K562 (cell line): ENCODE data around the gene SYNPO. TPM values are rescaled to one million over a fixed set of nuclear protein-coding genes. Genes with fewer than 3 reads are reported as not detected.

Experiments used
- HNRNPL ChIP-seq: fragments of 200-400 bp; formaldehyde crosslinking; IDR thresholded peaks from 2 replicates; pipeline ENCODE4 v1.6.1; 2017; ENCODE audit warnings: low read depth, mild to moderate bottlenecking, low read length
- IFI16 ChIP-seq: fragments of 250-450 bp; sonication (Bioruptor Pico); IDR thresholded peaks from 2 replicates; pipeline ENCODE4 v2.1.2; 2022; ENCODE audit warnings: mild to moderate bottlenecking, inconsistent platforms
- SP2 ChIP-seq: IDR thresholded peaks from 2 replicates; pipeline ENCODE4 v1.6.1; 2011; ENCODE audit warnings: mild to moderate bottlenecking, low read depth, low read length, moderate library complexity; ENCODE audit not compliant: poor library complexity, severe bottlenecking; ENCODE audit errors: extremely low read depth
- SPI1 ChIP-seq: IDR thresholded peaks from 2 replicates; pipeline ENCODE4 v1.6.1; 2011; ENCODE audit warnings: low read depth, low read length, control low read depth, borderline replicate concordance
- TCF7L2 ChIP-seq: fragments of 150-350 bp; IDR thresholded peaks from 2 replicates; pipeline ENCODE4 v1.6.1; 2016; ENCODE audit warnings: low read depth, mild to moderate bottlenecking, low read length, moderate library complexity
- ZNF133 ChIP-seq: fragments of 250-450 bp; sonication (Bioruptor Pico); IDR thresholded peaks from 2 replicates; pipeline ENCODE4 v1.4.0; 2020; ENCODE audit warnings: mild to moderate bottlenecking
- ZNF384 ChIP-seq: IDR thresholded peaks from 2 replicates; pipeline ENCODE4 v1.6.1; 2012; ENCODE audit warnings: low read depth, low read length, improper control_type of control experiment
- polyA plus RNA-seq, 8 experiments: library from polyadenylated mRNA; depleted of rRNA in 4 of 8; stranded (reverse) in 5 of 8; unstranded in 3 of 8; fragments of >200 nt; fragmentation: Nextera tagmentation in 2 of 8; fragmentation: Illumina TruSeq in 1 of 8; extraction: Ambion mirVana in 2 of 8; extraction: Trizol in 1 of 8; gene quantifications; 2 replicates each; pipeline versions ENCODE4 v1.2.1 to v1.2.3, GENCODE V29; 2011 to 2014; ENCODE audit warnings: inconsistent platforms in 1 of 8, missing spikeins in 1 of 8
- total RNA-seq, 7 experiments: library from RNA; depleted of rRNA in 6 of 7; stranded (reverse); fragments of >200 nt in 6 of 7; fragmentation: Illumina TruSeq in 2 of 7; extraction: Trizol in 2 of 7; gene quantifications; 2 replicates each; pipeline versions ENCODE4 v1.2.1 to v1.2.3, GENCODE V29; 2011 to 2021; ENCODE audit warnings: low replicate concordance in 1 of 7
- TF ChIP-seq, protein P1 (sequence below): fragments of 450-650 bp; IDR thresholded peaks from 2 replicates; pipeline ENCODE4 v1.6.1; 2016; ENCODE audit warnings: low read depth

The SYNPO gene
- total and polyA plus RNA-seq, 9 of the 15 experiments (the other 6 are each of a cell fraction or from before 2014, with no cell fraction given) = 0.01 to 0.31 (median 0.03) TPM; not detected in 4

DNA sequence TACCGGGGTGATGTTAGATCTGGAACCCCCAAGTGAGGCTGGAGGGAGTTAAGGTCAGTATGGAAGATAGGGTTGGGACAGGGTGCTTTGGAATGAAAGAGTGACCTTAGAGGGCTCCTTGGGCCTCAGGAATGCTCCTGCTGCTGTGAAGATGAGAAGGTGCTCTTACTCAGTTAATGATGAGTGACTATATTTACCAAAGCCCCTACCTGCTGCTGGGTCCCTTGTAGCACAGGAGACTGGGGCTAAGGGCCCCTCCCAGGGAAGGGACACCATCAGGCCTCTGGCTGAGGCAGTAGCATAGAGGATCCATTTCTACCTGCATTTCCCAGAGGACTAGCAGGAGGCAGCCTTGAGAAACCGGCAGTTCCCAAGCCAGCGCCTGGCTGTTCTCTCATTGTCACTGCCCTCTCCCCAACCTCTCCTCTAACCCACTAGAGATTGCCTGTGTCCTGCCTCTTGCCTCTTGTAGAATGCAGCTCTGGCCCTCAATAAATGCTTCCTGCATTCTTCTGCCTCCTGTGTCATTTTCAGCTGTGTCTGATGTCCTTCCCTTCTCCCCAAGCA lies 18.3 kb downstream of the SYNPO start (continued):
- TF ChIP-seq, protein P1, sequence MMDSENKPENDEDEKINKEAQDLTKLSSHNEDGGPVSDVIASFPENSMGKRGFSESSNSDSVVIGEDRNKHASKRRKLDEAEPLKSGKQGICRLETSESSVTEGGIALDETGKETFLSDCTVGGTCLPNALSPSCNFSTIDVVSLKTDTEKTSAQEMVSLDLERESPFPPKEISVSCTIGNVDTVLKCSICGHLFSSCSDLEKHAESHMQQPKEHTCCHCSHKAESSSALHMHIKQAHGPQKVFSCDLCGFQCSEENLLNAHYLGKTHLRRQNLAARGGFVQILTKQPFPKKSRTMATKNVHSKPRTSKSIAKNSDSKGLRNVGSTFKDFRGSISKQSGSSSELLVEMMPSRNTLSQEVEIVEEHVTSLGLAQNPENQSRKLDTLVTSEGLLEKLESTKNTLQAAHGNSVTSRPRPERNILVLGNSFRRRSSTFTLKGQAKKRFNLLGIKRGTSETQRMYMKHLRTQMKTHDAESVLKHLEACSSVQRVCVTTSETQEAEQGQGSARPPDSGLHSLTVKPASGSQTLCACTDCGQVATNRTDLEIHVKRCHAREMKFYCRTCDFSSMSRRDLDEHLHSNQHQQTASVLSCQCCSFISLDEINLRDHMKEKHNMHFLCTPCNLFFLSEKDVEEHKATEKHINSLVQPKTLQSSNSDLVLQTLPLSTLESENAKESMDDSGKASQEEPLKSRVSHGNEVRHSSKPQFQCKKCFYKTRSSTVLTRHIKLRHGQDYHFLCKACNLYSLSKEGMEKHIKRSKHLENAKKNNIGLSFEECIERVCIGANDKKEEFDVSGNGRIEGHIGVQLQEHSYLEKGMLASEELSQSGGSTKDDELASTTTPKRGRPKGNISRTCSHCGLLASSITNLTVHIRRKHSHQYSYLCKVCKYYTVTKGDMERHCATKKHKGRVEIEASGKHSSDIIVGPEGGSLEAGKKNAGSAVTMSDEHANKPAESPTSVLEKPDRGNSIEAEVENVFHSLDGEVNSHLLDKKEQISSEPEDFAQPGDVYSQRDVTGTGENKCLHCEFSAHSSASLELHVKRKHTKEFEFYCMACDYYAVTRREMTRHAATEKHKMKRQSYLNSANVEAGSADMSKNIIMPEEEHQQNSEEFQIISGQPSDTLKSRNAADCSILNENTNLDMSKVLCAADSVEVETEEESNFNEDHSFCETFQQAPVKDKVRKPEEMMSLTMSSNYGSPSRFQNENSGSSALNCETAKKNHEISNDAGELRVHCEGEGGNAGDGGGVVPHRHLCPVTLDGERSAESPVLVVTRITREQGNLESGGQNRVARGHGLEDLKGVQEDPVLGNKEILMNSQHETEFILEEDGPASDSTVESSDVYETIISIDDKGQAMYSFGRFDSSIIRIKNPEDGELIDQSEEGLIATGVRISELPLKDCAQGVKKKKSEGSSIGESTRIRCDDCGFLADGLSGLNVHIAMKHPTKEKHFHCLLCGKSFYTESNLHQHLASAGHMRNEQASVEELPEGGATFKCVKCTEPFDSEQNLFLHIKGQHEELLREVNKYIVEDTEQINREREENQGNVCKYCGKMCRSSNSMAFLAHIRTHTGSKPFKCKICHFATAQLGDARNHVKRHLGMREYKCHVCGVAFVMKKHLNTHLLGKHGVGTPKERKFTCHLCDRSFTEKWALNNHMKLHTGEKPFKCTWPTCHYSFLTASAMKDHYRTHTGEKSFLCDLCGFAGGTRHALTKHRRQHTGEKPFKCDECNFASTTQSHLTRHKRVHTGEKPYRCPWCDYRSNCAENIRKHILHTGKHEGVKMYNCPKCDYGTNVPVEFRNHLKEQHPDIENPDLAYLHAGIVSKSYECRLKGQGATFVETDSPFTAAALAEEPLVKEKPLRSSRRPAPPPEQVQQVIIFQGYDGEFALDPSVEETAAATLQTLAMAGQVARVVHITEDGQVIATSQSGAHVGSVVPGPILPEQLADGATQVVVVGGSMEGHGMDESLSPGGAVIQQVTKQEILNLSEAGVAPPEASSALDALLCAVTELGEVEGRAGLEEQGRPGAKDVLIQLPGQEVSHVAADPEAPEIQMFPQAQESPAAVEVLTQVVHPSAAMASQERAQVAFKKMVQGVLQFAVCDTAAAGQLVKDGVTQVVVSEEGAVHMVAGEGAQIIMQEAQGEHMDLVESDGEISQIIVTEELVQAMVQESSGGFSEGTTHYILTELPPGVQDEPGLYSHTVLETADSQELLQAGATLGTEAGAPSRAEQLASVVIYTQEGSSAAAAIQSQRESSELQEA = no peak
- no peak for TF ChIP-seq SPI1
- TF ChIP-seq ZNF384 = no peak
- TF ChIP-seq HNRNPL = no peak
- TF ChIP-seq IFI16 (CRISPR knock-in tag) = no peak
- no peak for TF ChIP-seq ZNF133
- no peak for TF ChIP-seq SP2
- no peak for TF ChIP-seq TCF7L2
- TF ChIP-seq, all 486 proteins: peak for 0
